Cerebellar cortex (tissue), 1 donor: Measurements from ENCODE around the gene GBP3.
A peak's percentile ranks its signal among the peaks of the same experiment; 100 is the strongest.
"Not testable (repeated sequence)": the region's sequence is repeated elsewhere in the genome, so short reads cannot be mapped to it uniquely, and the experiment has no call there.

Source experiments
- DNase-seq: peaks from one replicate; pipeline ENCODE4 v3.0.0-alpha.2; 2015; ENCODE audit warnings: low spot score

Gene GBP3

GRCh38 chr1:88979054-88979748 is 43.5 kb downstream of the GBP3 start:
- DNase-seq, result no peak

- no peak for DNase-seq
These were observed 46.4 kb downstream of the GBP3 start for GRCh38 chr1:88976235-88976634.

- DNase-seq, result not testable (repeated sequence)
These were observed 48.0 kb downstream of the GBP3 start for GRCh38 chr1:88974616-88975172.

- DNase-seq, result peak; percentile 34
These were observed 49.0 kb downstream of the GBP3 start for GRCh38 chr1:88973520-88974137.

- no peak for DNase-seq
These were observed 60.9 kb downstream of the GBP3 start for GRCh38 chr1:88961647-88962275.

GRCh38 chr1:88961081-88961480 is 61.6 kb downstream of the GBP3 start:
- DNase-seq, result no peak
